HEK293T (cell line): ENCODE data around the gene RUSC2.

Experiments
- ARNT ChIP-seq: fragments of 450-650 bp; IDR thresholded peaks from 2 replicates; pipeline ENCODE4 v1.6.1; 2017; ENCODE audit warnings: mild to moderate bottlenecking
- BHLHE40 ChIP-seq: fragments of 450-650 bp; IDR thresholded peaks from 2 replicates; pipeline ENCODE4 v1.6.1; 2016; ENCODE audit warnings: mild to moderate bottlenecking, moderate library complexity, borderline replicate concordance
- ELF4 ChIP-seq: fragments of 450-650 bp; IDR thresholded peaks from 2 replicates; pipeline ENCODE4 v1.6.1; 2017; ENCODE audit warnings: antibody characterized with exemption
- FOXA1 ChIP-seq: fragments of 450-650 bp; IDR thresholded peaks from 2 replicates; pipeline ENCODE4 v1.6.1; 2016; ENCODE audit warnings: mild to moderate bottlenecking
- FOXK2 ChIP-seq: fragments of 450-650 bp; IDR thresholded peaks from 2 replicates; pipeline ENCODE4 v1.6.1; 2016; ENCODE audit warnings: mild to moderate bottlenecking
- HDGF ChIP-seq: fragments of 450-650 bp; IDR thresholded peaks from 2 replicates; pipeline ENCODE4 v1.6.1; 2017; ENCODE audit warnings: antibody characterized with exemption, borderline replicate concordance
- L3MBTL2 ChIP-seq: fragments of 450-650 bp; conservative IDR thresholded peaks from 2 replicates; pipeline ENCODE4 v1.6.1; 2016; ENCODE audit warnings: mild to moderate bottlenecking
- SP1 ChIP-seq: fragments of 450-650 bp; IDR thresholded peaks from 2 replicates; pipeline ENCODE4 v1.6.1; 2017
- SUZ12 ChIP-seq: fragments of 450-650 bp; IDR thresholded peaks from 2 replicates; pipeline ENCODE4 v1.6.1; 2016; ENCODE audit warnings: mild to moderate bottlenecking
- TARDBP ChIP-seq: fragments of 450-650 bp; IDR thresholded peaks from 2 replicates; pipeline ENCODE4 v1.6.1; 2016
- ZNF384 ChIP-seq: fragments of 450-650 bp; IDR thresholded peaks from 2 replicates; pipeline ENCODE4 v1.6.1; 2016

- TF ChIP-seq FOXA1 (no peak), SP1 (no peak), ELF4 (no peak), FOXK2 (no peak), TARDBP (no peak), ARNT (no peak), BHLHE40 (no peak), SUZ12 (no peak), L3MBTL2 (no peak), ZNF384 (no peak), HDGF (no peak)
These were observed 37.4 kb upstream of the RUSC2 start for GRCh38 chr9:35452481-35452880.
